CD4-positive, alpha-beta T cell treated with Interleukin-2 at 100 ng/mL for 4 hours (primary cell): Measurements from ENCODE around the gene PRKCE.
"Not testable (repeated sequence)": the region's sequence is repeated elsewhere in the genome, so short reads cannot be mapped to it uniquely, and the experiment has no call there.

Source experiments
- DNase-seq: peaks from one replicate; pipeline ENCODE4 v3.0.0-alpha.2; 2020; ENCODE audit warnings: low spot score

PRKCE gene

DNA sequence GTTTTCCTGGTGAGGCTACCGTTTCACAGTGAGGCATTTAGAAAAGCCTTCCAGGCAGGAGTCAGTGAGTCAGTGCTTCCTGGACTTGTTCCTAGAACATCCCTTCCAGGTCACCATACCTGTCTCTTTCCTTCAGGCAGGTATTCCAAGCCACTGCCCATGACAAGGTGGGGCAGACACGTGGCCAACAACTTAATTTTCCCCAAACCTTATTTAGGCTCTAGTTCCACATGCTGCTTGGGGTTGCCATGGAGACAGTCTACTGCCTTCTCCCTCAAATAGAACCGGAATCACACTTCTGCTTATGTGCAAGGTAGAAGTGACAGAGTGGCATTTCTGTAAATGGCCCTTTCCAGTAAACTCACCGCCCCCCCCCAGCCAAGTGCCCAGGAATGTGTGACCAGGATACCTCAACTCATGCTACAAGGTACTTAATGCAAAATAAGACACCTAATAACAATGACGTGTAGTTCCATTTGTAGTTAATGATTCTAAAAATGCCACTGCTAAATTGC lies 258.3 kb downstream of the PRKCE start:
- no peak for DNase-seq

DNA sequence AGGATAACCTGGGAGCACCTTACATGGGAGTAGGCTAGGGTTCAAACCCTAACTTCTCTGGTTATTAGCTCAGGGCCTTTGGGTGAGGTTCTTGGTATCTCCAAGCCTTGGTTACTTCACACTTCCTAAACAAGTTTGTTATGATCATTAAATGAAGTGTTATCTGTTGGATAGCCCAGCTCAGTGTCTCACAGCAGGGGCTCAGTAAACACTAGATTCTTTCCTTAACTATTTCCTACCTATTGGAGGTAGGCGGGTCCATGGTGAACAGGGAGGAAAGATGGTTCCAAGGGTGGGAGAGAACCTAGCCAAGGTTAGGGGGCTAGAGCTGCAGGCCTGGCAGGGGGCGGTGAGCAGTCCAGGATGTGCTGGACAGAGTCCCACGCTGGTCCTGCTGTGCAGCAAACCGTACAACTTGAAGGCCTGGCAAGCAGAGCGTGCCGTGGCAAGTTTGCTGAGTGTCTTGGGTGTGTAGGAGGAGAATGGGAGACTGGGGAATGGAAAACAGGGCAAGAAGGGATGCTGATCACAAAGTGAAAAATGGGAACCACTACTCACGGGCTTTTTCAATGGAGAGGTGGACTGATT lies 259.1 kb downstream of the PRKCE start:
- no peak for DNase-seq

DNA sequence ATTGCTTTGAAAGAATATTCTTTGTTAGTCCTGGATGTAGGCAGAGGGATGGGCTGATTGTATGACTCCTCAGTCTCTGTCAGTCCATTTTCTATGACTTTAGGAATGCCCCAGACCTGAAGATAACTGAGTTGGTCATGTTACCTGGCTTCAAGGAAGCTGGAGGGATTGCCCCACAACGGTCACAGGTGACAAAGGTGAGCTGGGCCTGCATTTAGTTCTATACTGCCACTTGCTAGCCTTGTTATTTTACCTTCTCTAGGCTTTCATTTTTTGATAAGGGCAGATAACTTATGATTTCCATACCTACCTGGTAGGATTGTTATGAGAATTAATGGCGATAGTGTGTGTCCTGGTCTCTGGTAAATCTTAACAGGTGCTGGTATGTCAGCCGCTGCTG lies 260.1 kb downstream of the PRKCE start:
- DNase-seq = no peak

DNA sequence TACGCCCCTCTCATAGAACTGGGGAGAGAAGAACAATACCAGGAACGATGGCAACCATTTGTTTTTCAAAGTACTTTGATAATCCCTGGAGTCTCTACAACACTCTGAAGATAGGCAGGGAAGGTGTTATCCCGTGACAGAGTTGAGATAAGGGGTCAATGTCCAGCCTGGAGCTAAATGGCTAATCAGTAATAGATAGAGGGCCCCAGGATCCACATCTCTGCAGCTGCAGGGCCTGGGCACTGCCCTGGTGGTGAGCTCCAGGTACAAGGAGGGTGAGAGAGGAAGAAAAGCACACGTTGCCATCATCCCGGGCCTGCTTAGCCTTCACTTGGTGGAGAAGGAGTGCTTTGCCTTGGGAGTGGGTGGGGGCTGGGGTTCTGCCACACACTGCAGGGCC lies 260.6 kb downstream of the PRKCE start:
- no peak for DNase-seq

DNA sequence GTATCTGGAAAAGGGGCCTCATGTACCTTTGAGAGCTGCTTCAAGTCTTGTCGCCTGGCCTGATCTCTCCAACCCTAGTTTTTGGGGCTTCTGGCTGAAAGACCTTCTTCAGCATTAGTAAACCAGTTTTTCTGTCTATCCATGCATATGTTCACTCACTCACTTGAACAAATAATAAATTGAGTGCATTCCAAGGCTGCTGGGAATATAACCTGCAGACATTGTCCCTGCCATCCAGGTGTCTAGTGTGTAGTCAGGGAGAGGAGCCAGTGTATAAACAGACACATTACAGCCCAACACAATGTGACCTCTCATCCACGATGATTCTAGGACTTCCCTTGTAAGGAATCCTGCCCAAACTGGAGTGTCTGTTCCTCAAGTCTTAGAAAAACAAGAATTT lies 262.1 kb downstream of the PRKCE start:
- no peak for DNase-seq

DNA sequence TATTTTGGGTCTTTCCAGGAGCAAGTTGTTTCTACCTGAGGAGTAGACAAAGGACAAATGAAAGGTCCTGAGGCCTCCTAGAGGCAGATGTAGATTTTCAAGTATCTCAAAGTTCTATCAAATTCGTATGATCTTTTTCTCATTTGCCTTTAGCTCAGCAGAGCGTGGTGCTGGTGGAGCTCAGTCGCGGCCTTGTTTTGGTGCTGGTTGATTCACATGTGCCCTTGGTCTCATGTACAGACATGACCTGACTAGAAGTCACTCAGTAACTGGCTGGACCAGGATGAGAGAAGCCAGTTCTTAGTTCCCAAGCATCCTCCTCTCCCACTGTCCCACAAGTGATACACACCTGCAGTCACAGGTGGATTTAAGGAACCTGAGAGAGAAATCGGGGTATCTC lies 264.0 kb downstream of the PRKCE start:
- no peak for DNase-seq

DNA sequence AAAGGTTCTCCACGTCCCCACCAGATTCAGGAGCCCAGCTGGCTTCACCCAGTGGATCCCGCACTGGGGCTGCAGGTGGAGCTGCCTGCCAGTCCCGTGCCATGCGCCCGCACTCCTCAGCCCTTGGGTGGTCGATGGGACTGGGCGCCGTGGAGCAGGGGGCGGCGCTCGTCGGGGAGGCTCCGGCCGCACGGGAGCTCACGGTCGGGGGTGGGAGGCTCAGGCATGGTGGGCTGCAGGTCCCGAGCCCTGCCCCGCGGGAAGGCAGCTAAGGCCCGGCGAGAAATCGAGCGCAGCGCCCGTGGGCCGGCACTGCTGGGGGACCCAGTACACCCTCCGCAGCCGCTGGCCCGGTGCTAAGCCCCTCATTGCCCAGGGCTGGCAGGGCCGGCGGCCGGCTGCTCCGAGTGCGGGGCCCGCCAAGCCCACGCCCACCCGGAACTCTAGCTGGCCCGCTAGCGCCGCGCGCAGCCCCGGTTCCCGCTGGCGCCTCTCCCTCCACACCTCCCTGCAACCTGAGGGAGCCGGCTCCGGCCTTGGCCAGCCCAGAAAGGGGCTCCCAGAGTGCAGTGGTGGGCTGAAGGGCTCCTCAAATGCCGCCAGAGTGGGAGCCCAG lies 266.2 kb downstream of the PRKCE start:
- not testable (repeated sequence) for DNase-seq

DNA sequence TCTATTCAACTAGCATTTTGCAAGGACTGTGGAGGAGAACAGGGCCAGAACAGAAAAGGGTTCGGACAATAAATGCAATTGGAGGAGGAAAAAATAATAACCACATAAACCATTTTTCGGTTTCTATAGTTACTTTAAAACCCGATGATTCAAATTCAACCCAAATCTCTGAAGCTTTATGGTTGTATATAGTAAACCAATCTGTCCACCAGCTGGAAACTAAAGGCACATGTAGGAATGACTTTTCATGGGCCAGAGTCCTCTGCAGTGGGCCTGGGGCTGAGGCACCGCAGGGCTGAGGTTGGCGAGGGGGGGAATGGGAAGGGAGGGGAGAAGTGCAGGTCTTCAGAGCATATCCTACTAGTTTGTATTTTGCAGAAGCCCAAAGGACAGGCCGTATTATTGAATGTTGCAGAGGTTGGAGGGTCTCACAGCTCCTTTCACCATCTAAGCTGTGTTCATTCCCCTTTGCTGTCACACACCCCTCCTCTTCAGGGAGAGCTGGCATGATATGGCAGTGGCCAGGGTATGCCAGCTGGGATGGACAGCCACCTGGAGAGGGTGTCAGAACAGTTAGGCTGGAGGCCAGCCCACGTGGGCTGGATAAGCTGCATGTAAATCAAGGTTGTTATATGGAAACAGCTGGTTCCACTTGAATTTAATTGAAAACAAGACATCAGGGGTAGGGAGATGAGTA lies 267.1 kb downstream of the PRKCE start:
- DNase-seq = no peak

DNA sequence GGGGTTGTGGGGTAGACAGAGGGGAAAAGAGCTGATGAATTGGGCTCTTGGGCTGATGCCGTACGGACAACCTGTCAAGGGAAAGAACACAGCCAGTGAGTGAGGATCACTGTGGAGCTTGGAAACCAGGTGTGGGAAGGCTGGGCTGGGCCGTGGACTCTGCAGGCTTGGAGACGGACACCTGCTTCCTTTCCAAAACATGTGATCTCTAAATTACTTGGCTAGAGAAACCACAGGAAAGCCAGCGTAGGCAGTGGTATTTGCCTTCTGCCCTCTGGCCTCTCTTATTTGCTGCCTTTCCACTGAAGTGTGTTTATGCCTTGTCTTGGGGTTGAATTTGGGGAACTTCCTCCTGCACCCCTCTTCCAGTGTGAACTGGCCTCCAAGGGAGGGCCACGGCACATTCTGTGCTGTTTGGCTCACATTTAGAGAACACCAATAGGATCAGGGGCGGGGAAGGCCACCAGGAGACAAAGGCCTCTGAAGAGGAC lies 267.7 kb downstream of the PRKCE start:
- no peak for DNase-seq

DNA sequence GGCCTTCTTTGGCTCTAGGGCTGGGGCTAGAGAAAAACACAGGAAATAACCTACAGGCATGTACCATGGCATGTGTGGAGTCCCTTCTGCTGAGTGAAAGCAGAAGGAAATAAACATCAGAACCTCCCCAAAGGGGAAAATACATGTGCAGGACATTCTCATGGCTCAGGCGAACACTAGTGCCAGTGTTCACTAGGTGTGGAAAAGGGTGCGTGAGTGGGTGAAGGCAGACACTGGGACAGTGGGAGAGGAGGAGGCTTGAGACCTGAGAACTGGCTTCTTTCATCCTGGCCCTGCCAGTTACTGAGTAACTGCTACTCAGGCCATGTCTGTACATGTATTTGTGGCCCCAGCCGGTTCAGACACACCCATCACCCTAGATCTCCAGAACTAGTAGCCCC lies 268.2 kb downstream of the PRKCE start:
- no peak for DNase-seq

DNA sequence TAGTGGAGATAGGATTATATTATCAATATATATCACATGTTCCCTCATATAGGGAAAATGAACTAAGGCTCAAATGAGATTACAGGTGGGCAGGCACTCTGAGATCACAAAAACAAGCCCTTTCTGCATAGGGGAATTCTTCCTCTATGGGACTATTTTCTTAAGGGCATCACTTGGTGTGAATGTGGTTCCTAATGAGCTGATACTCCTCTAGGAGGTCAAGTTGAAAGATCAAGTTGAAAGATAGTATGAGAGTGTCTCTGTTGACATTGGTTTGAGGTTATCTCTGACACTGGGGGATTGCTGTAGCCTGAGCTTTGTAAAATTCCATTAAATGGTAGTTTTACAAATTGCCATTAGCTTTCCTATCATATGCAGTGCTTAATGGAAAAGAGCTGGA lies 270.4 kb downstream of the PRKCE start:
- DNase-seq = no peak

DNA sequence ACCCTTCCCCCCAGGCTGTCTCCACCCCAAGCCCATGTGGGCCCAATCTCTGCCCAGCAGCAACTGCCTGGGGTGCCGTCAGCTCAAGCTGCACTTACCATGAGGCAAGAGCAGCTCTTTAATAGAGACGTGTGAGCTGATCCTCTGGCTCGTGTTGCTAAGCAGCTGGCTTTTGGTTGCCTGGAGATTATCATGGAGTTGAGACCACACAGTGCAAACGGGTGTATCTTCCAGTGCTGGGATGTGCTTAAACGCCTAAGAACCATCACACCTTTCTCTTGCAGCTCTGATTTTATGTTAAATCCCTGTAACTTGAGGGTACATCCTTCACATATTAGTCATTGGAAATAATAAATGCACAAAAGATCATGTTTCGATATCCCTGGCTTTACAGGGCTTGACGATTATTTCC lies 271.1 kb downstream of the PRKCE start:
- DNase-seq = no peak

DNA sequence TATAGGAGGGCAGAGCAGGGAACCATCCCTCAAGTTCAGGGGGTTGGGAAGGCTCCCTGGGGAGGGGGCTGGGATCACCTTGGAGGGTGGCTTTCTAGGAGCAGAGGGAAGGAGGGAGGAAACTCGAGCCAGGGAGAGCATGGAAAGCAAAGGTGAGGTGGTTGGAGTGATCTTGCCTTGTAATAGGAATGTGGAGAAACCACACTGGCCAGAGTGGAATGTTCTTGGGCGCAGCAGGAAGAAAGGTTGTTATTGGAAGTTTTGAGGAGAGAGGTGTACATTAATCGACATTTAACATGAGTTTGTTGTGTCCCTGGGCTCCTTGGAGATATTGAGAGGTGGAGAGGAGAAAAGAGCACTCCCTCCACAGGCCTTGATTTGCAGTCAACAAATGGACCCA lies 272.2 kb downstream of the PRKCE start:
- no peak for DNase-seq

DNA sequence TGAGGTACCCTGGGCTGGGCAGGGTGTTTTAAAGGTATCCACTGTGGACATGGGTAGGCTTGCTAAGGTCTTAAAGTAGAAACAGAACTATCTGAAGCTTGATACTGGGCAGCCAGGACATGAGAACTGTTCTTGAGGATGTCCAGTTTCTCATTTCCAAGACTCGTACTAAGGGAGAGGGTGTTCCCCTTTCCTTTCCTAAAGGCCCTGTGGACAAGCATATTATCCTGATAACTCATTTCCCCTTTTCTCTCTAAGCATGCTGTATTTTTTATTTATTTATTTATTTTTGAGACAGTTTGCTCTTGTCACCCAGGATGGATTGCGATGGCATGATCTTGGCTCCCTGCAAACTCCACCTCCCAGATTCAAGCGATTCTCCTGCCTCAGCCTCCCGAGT lies 273.6 kb downstream of the PRKCE start:
- no peak for DNase-seq

DNA sequence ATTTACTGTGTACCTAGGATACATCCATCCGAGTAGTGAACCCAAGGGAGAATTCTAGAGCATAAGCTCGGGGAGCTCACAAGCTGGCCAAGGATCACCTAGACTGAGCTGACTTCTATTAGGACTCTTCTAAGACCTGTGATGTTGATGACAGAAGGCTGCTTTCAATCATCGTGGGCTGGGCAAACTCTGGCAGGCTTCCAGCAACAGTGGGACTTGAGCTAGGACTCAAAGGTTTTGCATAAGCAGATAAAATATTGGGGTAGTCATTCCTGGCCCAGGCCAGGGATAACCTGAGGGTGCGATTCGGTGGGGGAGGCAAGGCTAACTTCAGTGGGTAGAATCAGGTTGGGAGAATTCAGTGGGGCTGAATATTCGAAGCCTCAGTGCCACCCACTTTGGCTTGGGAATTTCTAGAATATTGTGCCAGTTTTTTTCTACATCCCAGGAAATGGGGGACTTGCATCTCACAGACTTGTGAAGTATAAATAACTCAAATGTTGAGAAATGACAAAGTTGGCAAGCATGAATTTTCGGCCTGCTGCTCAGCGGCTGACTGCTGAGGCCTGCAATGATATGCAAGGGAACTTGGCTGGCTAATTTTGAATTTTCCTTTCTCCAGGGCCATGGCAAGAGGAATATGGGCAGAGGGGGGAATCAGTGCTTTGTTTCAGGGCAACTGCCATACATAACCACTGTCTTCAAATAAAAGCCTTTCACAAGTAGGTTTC lies 274.3 kb downstream of the PRKCE start:
- no peak for DNase-seq

DNA sequence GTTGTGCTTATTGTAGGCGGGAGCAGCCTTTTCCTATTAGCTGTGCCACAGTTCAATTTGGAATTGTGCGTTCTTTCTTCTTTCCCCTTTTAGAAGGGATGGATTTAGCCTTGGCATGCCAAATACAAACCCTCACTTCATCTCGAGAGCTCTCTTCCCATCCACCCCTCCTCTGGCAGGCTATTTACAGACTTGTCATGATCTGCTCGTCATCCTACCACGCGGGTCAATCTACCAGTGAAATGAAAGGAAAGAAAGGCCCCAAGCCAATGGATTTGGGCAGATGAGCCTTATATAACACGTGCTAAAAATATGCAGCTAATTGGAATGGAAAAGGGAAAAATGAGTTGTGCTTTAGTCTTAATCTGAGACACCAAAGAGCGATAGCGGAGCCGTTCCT lies 277.5 kb downstream of the PRKCE start:
- no peak for DNase-seq

DNA sequence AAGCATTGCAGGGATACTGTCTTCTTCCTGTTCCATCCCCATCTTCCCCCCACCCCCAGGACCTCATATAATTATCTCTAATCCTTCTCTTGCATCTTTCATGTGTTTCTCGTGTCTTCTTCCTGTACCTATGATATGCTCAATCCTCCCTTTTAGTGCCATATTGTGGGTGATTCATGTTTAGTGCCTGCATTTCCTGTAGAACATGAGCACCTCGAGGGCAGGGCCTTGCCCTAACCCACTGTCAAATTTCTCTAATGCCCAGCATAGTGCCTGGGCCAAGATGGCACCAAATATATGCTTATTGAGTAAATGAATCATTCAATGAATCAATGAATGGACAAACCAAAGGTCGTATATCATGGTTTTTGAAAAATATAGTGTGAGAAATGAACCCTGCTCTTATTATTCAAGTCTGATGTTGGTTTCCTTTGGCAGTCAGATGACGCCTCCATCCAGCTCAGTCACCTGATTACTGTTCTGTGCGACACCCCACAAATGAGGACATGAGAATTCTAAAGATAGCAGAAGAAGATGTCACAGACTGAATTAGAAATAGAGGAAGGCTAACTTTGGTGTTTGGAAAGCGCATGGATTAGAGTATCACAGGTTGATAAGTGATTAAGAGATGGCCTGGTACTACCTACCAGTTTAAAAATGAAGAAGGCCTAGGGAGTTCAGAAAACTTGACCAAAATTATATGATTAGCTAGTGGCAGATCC lies 278.4 kb downstream of the PRKCE start:
- no peak for DNase-seq

DNA sequence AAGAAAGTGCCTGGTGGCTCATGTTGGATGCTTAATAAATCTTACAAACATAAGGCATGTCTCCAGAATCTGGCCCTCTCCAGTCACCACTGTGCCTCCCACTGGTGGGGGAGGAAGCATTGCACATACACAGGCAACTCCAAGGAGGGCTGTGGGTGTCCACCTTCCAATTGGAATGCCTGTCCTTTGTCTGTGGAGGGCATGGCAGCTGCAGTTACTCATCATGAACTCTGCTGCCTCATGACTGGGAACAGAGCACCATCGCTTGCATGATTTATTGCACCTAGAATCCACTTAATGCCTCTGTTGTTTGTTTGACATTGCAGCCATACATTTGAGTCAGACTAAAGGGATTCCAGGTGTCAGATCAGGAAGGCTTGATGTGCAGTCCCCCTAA lies 278.9 kb downstream of the PRKCE start:
- no peak for DNase-seq

DNA sequence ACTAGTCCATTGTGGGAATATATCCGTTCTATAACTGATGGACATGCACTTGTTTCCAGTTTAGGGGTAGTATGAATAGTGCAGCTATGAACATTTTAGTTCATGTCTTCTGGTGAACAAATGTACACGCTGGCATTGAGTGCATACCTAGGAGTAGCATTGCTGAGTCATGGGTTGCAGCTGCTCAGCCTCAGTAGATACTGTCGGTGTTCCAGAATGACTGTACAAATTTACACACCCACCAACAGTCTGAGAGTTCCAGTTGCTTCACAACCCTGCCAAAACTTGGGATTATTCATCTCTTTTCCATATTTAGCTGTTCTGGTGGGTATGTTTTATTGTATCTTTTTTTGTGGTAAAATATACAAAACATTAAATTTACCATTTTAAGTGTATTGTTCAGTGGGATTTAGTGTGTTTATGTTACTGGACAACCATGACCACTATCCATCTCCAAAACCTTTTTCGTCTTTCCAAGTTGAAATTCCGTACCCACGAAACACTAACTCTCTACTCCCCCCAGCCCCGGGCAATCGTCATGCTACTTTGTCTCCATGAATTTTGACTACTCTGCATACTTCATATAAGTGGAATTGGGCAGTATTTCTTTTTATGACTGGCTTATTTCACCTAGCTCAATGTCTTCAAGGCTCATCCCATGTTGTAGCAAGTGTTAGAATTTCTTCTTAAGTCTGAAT lies 281.0 kb downstream of the PRKCE start:
- no peak for DNase-seq

DNA sequence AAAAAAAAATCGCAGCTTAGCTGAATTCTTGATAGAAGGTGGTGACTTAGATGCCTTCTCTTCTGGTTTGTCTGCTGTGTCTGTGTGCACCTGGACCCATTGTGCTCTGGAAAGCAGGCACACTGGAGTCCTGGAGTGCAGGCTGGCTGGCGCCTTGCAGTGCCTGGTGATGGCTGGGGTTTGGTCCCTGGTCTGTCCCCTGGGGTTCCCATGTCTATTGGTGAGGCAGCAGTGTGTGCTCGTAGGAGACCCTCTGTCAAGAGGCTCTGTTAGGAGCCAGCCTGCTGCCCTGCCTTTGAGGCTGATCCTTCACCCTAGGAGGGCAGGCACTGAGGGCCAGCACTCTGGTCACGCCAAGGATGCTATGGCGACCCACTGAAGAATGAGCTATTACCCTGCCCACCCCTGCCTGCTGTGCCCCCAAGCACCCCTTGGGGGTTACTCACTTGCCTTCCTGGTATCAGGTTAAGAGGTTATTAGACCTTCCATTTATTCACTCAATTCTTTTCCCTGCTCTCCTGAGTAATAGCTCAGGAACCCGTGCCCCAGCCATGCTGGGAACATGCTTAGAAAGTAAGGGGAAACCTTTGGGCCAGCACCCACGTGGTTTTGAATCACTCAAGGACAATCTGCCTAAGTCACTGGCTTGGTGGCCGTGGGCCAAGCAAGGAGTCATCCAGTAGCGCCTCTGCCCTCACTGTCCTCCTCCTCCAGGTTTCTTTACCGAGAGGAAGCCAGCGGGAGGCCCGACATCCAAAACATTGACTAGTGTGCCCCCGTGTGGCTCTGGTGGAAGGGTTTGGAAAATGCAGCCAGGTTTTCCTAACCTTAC lies 284.5 kb downstream of the PRKCE start:
- DNase-seq = peak; percentile 30

DNA sequence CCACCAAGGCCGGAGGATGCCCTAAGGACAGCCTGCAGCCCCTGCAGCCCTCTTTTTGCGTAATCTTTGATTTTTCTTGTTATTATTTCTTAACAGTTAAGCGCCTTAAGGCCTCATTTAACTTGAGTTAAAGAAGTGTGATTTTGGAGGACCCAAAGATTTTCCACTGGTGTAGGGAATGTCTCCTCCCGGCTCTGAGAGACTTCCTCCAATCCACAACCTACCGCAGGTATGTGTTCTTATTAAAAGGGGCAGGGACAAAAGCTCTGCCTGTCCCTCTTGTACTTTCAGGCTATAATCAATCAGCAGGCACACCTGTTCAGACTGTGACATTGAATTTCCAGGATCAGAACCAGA lies 285.1 kb downstream of the PRKCE start:
- no peak for DNase-seq
